Right hindlimb (tissue), 1 donor: ENCODE data around the gene FNIP1.
"Not testable (repeated sequence)": the region's sequence is repeated elsewhere in the genome, so short reads cannot be mapped to it uniquely, and the experiment has no call there.

Experiments used
- DNase-seq: peaks from one replicate; pipeline ENCODE4 v3.0.0-alpha.2; 2018

The FNIP1 gene

GRCh38 chr5:131605086-131605485 lies 191.7 kb downstream of the FNIP1 start:
- DNase-seq = no peak

GRCh38 chr5:131595088-131596033 lies 201.5 kb downstream of the FNIP1 start:
- DNase-seq = no peak

- no peak for DNase-seq
Measured at GRCh38 chr5:131593921-131594320, 202.9 kb downstream of the FNIP1 start.

GRCh38 chr5:131593436-131593835 lies 203.4 kb downstream of the FNIP1 start:
- not testable (repeated sequence) for DNase-seq
